ENCODE data around the gene BMP6. TPM values are rescaled to one million over a fixed set of nuclear protein-coding genes. Genes with fewer than 3 reads are reported as not detected.
A peak's percentile ranks its signal among the peaks of the same experiment; 100 is the strongest.

BMP6 gene
- total RNA-seq, 1 experiment from 2014 or later: 1.9 TPM

- Histone ChIP-seq H3K36me3 (ENCODE audit: insufficient read depth, low read length, poor library complexity, severe bottlenecking) (no peaks in the 10 kb centered on the region), H3K27ac (ENCODE audit: low read depth, low read length, poor library complexity, severe bottlenecking) (peak overlapping the region; percentile 80), H3K27me3 (replicated peaks; ENCODE audit: insufficient read depth, low read depth, low read length, poor library complexity) (peaks cover 14% of the 10 kb centered on the region), H3K9me3 (ENCODE audit: low read depth, low read length, poor library complexity, severe bottlenecking) (no peaks in the 10 kb centered on the region), H3K4me1 (ENCODE audit: insufficient read depth, low read length, poor library complexity, severe bottlenecking) (peaks cover 5% of the 10 kb centered on the region), H3K4me3 (ENCODE audit: low read depth, low read length, poor library complexity, severe bottlenecking) (peak overlapping the region; percentile 89)
- intact Hi-C loops (cut with micrococcal nuclease; ENCODE audit: unreplicated experiment): no loop called here
- POLR2A ChIA-PET (ENCODE audit: low non-redundant PET): no interaction called here
- TF ChIP-seq EZH2 (IDR thresholded peaks at IDR 0.05; ENCODE audit: borderline replicate concordance, low read depth, low read length, poor library complexity, severe bottlenecking) (no peak), CTCF (conservative IDR thresholded peaks at IDR 0.05; ENCODE audit: low read depth, low read length) (no peak)
- BruUV-seq (replicated peaks): no TSS peak
- CTCF ChIA-PET: no interaction called here
- no peak for DNase-seq (ENCODE audit: low spot score)
Observed at GRCh38 chr6:7910298-7910653, 184.4 kb downstream of the BMP6 start.

GRCh38 chr6:7910654-7911344 is 184.9 kb downstream of the BMP6 start, which contains the start of gene TXNDC5:
TSS of gene TXNDC5 (minus strand) at chr6:7910788. CDS start at chr6:7910776, 12 bp downstream.
- POLR2A ChIA-PET (ENCODE audit: low non-redundant PET): no interaction called here
- CTCF ChIA-PET: no interaction called here
- H3K36me3 ChIP-seq (ENCODE audit: insufficient read depth, low read length, poor library complexity, severe bottlenecking): no peaks in the 10 kb centered on the region
- DNase-seq (ENCODE audit: low spot score): peak; percentile 81
- peaks cover 5% of the 10 kb centered on the region for H3K4me1 ChIP-seq (ENCODE audit: insufficient read depth, low read length, poor library complexity, severe bottlenecking)
- peak within 1 kb of the TSS; percentile 80 for H3K27ac ChIP-seq (ENCODE audit: low read depth, low read length, poor library complexity, severe bottlenecking)
- TF ChIP-seq CTCF (conservative IDR thresholded peaks at IDR 0.05; ENCODE audit: low read depth, low read length): no peak
- TF ChIP-seq EZH2 (IDR thresholded peaks at IDR 0.05; ENCODE audit: borderline replicate concordance, low read depth, low read length, poor library complexity, severe bottlenecking): no peak
- H3K4me3 ChIP-seq (ENCODE audit: low read depth, low read length, poor library complexity, severe bottlenecking): peak within 1 kb of the TSS; percentile 89
- intact Hi-C loops (cut with micrococcal nuclease; ENCODE audit: unreplicated experiment): no loop called here
- peaks cover 14% of the 10 kb centered on the region for H3K27me3 ChIP-seq (replicated peaks; ENCODE audit: insufficient read depth, low read depth, low read length, poor library complexity)
- no TSS peak for BruUV-seq (replicated peaks)
- no peaks in the 10 kb centered on the region for H3K9me3 ChIP-seq (ENCODE audit: low read depth, low read length, poor library complexity, severe bottlenecking)

- peak overlapping the region; percentile 89 for H3K4me3 ChIP-seq (ENCODE audit: low read depth, low read length, poor library complexity, severe bottlenecking)
- H3K27me3 ChIP-seq (replicated peaks; ENCODE audit: insufficient read depth, low read depth, low read length, poor library complexity): peaks cover 14% of the 10 kb centered on the region
- BruUV-seq (replicated peaks): no TSS peak
- no peaks in the 10 kb centered on the region for H3K36me3 ChIP-seq (ENCODE audit: insufficient read depth, low read length, poor library complexity, severe bottlenecking)
- intact Hi-C loops (cut with micrococcal nuclease; ENCODE audit: unreplicated experiment): no loop called here
- TF ChIP-seq EZH2 (IDR thresholded peaks at IDR 0.05; ENCODE audit: borderline replicate concordance, low read depth, low read length, poor library complexity, severe bottlenecking) (no peak), CTCF (conservative IDR thresholded peaks at IDR 0.05; ENCODE audit: low read depth, low read length) (no peak)
- no peaks in the 10 kb centered on the region for H3K9me3 ChIP-seq (ENCODE audit: low read depth, low read length, poor library complexity, severe bottlenecking)
- H3K27ac ChIP-seq (ENCODE audit: low read depth, low read length, poor library complexity, severe bottlenecking): no peak overlapping the region
- CTCF ChIA-PET: no interaction called here
- POLR2A ChIA-PET (ENCODE audit: low non-redundant PET): no interaction called here
- no peak for DNase-seq (ENCODE audit: low spot score)
- peaks cover 5% of the 10 kb centered on the region for H3K4me1 ChIP-seq (ENCODE audit: insufficient read depth, low read length, poor library complexity, severe bottlenecking)
Observed at GRCh38 chr6:7911345-7911725, 185.4 kb downstream of the BMP6 start.
